Measurements from ENCODE around the gene LRRC4B.
"Not testable (repeated sequence)": the region's sequence is repeated elsewhere in the genome, so short reads cannot be mapped to it uniquely, and the experiment has no call there.

Gene LRRC4B

DNA sequence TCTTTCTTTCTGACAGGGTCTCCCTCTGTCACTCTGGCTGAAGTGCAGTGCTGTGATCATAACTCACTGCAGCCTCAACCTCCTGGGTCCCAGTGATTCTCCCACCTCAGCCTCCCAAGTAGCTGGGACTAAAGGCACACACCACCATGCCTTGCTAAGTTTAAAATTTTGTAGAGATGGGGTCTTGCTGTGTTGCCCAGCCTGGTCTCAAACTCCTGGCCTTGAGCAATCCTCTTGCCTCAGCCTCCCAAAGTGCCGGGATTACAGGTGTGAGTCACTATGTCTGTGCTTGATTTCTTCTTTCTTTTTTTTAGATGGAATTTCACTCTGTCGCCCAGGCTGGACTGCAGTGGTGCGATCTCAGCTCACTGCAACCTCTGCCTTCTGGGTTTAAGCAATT lies 40.2 kb downstream of the LRRC4B start:
- not testable (repeated sequence) for DNase-seq

DNA sequence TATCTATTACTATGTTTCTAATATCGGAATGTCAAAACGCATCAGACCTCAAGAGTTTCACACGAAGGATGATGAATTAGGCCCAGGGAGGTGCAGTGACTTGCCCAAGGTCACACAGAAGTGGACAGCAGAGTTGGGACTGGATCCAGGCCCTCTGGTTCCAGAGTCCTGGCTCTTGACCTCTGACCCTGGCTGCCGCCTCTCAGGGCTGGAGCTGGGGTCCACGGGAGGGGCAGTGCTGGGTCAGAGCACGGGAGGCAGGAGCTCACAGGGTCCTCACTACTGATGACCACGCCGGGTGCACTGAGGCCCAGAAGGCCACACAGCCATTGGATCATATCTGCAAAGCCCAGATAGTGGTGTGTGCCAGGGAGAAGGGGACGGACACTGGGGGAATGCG lies 45.4 kb downstream of the LRRC4B start:
- no peak for DNase-seq

DNA sequence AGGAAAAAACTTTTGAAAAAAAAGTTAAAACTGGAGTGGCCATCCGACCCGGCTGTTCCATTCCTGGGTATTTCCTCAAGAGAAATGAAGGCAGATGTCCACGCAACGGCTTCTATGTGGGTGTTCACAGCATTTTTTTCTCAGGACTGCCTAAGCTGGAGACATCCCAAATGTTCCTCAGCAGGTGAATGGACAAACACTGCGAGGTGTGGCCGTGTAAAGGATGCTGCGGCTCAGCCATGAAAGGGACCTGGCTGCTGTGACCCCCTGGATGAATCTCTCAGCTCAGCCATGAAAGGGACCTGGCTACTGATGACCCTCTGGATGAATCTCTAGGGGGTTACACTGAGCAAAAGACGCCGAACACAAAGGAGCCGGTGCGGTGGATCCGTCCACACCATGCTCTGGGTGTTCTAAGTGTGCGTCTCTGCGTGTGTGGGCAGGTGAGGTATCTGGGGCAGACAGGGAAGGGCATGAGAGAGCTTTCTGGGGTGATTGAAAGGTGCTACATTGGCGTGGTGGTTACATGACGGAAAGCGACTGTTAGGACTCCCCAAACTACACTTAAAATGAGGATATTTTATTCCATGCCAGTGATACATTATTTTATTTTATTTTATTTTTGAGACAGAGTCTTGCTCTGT lies 47.3 kb downstream of the LRRC4B start:
- no peak for DNase-seq

DNA sequence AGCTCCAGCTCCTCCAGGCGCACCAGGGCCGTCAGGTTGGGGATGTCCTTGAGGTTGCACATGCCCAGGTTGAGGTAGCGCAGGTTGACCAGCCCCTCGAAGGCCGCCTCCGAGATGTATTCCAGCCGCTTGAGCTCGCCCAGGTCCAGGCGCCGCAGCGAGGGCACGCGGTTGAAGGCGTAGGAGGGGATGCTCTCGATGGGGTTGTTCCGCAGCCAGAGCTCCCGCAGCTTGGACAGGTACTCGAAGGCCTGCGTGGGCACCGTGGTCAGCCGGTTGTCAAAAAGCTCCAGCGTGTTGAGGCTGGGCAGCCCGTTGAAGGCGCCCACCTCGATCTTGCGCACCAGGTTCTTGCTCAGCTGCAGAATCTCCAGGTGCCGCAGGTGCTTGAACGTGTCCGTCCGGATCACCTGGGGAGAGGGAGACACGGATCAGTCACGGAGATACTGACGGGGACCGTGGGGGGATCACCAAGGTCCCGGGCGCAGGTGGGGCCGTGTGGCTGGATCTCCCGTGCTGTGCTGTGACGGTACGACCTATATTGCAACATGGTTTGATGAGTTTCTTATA lies 49.1 kb downstream of the LRRC4B start:
- DNase-seq = no peak

DNA sequence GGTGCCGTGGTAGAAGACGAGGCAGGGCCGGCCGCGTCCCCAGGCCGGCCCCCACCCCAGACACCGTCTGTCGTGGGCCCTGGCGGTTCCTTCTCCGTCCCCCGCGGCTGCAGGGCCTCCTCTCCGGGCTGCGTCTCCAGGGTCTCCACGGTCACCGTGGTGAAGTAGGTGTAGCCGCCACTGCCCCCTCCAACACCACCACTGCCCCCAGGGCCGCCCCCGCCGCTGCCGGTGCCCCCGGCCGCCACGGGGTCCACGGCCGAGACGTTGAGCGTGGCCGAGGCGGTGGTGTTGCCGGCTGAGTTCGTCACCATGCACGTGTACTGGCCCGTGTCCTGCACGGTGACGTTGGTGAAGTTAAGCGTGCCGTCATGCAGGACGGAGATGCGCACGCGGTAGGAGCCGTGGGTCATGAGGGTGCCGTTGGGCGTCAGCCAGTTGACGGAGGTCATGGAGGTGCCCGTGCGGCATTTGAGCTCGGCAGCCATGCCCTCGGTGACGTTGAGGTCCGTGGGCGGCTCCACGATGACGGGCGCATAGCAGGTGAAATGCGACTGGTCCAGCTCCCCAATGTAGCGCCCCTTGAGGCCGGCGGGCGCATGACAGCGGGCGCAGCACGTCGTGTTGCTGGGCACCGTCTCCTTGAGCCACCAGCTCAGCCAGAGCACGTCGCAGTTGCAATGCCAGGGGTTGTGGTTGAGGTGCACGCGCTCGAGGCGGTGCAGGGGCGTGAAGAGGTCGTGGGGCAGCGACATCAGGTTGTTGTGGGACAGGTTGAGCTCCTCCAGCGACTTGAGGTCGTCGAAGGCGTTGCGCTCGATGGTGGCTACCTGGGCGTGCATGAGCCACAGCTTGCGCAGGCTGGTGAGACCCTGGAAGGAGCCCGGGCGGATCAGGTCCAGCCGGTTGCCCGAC lies 49.9 kb downstream of the LRRC4B start:
- no peak for DNase-seq

DNA sequence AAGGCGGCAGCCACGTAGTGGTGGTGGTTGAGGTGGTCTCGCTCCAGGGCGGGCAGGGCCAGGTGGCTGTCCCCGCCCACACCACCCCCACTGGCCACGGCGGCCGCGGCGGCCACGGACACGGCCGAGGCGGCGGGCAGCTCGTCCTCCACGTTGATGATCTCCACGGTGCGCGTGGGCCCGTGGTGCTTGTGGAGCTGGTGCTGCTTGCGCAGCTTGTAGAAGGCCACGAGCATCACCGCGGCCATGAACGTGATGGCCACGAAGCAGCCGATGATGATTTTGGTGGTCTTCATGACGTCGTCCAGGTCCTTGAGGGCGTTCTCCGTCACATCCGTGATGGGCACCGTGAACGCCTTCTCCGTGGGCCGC lies 50.5 kb downstream of the LRRC4B start:
- no peak for DNase-seq

DNA sequence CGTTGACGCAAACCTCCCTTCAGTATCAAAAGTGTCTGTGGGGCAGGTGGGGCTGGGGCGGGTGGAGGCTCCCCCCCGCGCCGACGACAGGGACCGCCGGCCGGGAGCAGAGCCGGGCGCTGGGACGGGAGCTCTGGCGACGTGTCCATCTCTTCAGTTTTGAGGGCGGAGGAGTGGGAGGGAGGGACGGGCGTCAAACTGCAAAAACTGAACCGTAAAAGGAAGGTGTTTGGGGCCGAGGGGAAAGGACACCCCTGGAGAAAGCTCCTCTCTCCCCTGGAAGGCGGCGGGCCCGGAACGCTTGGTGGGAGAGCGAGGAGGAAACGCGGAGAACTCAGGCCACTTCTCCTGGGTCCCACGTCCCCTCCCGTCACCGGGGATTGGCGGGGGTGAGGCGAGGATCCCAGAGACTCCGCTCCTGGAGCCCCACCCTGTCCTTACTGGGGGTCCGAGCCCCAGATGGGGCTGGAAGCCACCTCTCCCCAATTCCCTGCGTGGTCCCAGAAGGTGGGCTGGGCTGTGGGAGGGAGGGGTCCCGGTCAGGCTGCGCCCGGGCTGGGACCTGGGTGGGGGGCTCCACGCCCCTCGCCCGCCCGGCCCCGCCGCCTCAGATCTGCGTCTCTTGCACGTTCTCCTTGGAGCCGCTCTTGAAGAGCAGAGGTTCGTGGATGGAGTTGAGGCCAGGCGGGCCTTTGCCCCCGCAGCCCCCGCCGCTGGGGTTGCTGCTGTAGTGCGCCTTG lies 51.1 kb downstream of the LRRC4B start:
- DNase-seq = no peak

DNA sequence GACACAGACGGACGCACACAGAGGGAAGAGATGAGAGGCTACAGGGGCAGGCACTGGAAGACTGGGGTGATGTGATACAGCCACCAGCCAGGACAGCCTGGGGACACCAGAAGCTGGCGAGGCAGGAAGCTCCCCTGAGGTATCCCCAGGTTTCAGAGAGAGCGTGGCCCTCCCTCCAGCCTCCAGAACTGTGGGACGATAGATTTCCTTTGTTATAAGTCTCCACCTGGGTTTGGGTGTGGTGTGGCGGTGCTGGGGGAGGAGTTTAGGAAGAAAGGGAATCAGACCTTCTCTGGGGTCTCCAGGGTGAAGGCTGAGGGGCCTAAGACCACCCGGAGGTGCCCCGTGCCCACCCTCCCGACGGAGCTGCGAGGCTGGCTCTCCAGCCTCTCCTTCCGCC lies 51.8 kb downstream of the LRRC4B start:
- DNase-seq = no peak

DNA sequence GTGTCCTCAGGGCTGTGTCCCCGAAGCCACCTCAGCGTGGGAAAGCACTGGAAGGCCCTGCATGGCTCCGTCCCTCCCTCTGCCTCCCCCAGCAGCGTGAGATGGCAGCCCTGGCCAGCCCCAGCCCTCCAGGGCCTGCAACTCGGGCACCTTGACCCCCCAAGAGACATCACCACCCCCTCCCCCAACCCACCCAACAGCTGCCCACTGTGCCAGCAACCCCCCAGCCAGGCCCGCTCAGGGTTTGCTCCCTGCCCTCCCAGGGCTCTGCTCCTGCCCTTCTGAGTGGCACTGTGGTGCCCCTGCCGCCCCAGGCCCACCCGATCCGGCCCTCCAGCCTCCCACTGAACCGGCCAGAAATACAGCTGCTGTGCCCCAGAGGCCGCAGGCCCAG lies 53.1 kb downstream of the LRRC4B start:
- peak in 2 of 51 donors; percentile 37 to 38 for DNase-seq

DNA sequence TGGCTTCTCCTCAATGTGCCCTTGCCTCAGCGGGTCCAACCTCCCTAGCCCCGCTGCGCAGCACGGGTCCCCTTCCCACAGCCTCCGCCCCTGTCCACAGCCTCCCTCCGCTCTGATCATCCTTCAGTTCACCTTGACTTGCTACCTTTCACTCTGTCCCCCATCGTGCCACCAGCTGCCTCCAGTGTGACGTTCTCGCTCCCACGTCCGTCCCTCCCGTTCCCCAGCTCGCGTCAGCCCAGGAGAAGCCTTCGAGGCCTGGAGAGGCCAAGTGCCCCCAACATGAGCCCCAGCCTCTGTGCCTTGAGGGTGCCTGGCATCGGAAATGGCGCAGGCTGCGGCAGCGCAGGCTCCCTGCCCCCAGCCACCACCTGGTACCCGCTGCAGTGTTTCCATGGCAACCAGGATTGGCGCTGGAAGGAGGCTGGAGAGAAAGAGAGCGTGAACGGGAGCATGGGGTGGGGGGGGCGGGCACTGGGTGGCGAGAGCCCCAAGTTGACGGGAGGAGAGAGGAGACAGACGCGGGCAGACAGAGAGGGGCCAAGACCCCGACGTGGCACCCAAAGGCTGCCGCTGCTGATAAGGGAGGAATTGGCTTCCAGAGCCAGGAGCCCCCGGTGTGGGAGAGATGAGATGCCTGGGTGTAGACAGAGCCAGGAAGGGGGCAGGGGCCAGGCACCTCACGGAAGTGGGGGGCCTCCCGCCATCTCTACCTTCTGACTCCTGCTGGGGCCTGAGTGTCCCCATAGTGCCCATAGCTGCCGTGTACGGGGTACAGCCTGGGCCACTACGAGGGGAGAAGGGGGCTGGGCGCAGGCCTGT lies 53.7 kb downstream of the LRRC4B start:
- DNase-seq = peak in 50 of 51 donors; percentile 29 to 90 (median 70)

DNA sequence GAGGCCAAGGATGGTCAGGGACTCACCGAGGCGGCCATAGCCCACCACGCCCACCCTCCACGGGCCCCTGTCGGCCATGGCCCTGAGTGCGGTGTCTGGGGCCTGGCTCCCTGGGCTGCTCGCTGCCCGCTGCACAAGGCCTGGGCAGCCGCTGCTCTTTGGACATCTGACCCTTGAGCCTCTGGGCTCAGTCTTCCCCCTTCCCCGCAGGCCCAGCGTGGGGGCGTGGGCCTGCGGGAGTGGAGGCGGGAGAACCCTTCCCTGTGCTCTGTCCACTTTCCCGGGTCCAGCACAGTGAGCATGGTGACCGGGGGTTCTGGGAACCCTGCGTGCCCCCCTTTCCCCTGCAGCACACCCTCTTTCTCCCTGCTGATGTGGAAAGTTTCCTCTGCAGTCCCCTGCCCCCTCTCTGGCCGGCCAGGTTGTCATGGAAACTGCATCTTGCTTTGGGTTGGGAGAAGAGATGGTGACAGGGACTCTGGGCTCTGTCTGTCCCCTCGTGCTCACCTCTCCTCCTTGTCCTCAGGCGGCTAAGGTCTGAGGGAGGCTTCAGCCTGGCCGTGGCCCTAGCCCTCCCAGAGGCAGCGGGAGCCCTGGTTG lies 54.4 kb downstream of the LRRC4B start, which contains the start of gene ASPDH:
Gene ASPDH (minus strand): TSS at position 168 of the 600 bp plus-strand sequence. CDS start 90 bp downstream, at position 78.
- DNase-seq = peak in 33 of 51 donors; percentile 15 to 71 (median 47)

DNA sequence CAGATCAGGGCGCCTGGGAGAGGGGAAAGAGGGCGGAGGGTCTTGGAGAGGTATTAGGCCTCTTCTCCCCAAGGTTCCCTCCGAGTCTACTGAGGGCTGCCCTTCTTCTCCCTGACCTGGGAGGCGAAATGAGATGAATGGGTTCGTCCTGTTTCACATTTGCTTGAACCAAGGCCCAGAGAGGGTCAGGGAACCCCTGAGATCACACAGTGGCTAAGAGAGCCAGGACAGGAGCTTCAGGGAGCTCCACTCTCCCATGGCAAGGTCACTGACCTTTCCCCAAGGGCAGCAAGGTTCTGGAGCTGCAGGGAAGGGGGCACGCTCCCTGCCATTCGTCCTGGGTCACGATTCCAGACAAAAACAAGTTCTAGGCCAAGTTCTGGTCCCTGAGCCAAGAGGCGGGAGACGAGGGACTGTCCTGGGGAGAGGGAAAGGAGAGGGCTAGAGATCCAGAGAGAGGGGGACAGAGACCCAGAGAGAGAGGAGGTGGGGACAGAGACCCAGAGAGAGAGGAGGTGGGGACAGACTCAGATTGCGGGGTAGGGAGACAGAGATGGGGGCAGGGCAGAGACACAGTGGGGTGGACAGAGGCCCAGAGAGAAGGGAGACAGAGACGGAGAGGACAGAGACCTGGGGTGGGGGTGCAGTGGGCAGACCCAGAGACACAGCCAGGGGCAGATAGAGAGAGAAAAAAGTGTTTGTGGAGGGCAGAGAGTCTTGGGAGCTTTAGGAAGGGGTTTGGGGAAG lies 55.1 kb downstream of the LRRC4B start:
- DNase-seq = peak in 3 of 51 donors; percentile 32 to 45 (median 44)

DNA sequence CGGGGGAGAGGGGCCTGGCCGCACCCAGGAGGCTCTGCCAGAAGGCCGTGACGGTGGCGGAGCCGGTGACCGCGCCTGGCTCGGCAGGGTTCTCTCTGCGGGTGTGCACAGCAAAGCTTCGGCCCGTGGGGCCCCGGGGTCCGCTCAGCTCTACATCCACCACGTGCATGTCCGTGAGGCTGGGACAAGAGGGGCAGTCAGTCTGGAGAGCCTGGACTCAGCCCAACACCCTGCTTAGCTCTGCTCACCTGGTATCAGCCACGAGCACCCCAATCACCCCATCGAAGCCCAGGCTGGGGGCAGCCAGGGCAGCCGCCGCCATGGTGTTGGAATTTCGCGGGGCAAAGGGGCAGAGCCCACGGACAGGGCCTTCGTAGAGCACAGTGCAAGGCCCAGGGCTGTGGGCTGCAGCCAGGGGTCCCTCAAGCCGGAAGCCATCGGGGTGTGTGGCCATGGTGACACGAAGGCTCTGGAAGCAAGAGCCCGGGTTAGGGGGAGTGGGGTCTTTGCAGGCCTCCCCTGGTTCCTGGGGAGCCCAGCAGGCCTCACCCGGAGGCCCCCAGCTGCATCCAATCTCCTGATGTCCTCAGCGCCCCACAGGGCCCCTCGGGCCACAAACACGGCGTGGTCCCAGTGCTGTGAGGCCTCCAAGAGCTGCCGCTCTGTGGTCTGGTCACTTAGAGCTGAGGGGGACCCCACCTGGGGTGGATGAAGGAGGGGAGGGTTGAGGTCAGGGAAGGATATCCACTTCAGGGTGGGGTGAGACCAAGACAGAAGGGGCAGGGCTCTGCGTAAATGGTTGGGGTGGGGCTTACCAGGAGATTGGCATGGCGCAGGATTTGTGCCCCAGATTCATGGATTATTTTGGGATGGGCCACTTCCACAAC lies 55.9 kb downstream of the LRRC4B start:
- peak in 2 of 51 donors; percentile 32 to 36 for DNase-seq

DNA sequence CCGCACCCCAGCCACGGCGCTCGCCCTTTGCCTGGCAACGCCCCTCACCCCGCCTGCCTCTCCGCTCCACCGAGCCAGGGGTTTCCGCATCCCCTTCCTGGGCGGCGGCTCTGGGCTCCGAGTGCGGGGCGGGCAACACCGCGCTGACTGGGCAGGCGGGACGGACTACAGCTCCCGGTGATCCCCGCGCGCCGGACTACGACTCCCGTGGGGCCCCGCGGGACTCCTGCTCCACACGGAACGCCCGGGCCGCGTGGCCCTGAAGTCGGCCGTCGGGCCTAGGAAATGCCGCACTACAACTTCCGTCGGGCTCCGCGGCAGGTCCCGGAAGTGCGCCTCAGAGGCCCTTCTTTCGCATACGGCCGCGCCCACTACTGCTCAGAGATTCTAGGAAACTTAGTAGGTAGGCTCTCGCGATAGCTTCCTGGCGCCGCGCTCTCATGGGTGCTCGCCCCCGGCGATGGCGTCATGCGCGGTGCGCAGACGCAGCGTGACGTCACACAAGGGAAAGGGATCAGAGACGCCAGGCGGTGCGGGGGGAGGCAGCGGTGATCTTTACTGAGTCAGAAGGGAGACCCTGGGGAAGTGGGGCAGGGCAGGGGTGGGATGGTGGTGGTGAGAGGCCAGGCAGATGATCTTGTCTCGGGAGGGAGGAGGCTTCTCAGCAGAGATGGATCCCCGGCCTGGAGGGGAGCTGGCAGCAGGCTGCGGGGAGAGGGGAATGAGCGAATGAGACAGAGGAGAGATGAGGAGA lies 57.0 kb downstream of the LRRC4B start, which contains the start of gene JOSD2:
Gene JOSD2 (minus strand): TSS at position 123 of the 754 bp plus-strand sequence. CDS start 760 bp downstream, outside the sequence.
- peak; percentile 65 to 100 (median 98) for DNase-seq

DNA sequence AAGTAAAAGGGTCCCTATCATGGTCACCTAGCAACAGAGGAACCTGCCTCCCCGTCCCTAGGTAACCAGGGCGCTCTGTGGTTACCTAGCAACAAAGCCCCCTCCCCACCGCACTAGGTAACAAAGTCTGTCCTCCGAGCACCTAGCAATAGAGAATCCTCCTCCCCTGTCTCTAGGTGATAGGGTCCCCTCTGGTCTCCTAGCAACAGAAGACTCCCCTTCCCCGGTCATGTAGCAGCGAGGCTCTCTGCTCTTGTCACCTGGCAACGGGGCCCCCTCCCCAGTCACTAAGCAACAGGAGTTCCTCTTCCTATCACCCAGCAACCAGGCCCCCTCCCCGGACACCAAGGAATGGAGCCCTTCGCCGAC lies 57.6 kb downstream of the LRRC4B start:
- DNase-seq = peak in 5 of 51 donors; percentile 62 to 95 (median 90)

DNA sequence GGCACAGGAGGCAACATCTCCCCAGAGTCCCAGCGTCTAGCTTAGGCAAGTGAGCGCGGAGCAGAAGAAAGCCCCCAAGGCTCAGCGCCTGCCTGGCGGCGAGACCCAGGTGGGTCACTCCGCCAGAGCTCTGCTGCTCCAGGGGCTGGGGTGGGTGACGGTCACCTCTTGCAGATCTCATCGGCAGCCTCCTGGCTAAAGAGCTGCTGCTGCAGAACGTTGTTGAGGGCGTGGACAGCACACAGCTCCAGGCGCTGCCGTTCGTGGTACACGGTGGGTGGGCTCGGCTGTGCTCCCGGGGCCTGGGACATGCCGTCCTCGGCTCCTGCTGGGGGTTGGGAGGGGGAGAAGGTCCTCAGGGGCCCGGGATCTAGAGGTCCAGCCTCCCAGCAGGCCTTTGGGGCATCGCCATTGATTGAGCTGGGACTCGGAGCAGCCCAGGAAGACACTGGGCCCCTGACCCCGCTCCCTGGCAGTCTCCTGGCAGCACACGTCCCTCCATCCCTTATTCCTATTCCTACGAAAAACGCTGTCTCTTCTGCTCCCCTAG lies 58.0 kb downstream of the LRRC4B start:
- DNase-seq = peak in 14 of 51 donors; percentile 14 to 73 (median 51)

DNA sequence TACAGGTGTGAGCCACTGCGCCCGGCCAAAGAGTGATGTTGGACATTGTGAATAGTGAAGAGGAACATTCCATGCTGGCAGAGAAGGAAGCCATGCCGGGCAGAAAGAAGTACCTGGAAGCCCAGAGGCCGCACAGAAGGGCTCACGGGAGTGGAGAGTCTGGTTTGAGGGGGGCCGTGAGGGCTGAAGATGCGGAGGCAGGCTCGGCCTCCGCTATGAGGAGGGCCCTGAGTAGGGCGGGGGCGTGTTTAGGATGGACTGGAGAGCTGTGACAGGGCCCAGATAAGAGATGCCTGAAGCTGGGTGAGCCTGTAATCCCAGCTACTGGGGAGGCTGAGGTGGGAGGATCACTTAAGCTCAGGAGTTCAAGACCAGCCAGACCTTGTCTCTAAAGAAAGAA lies 58.9 kb downstream of the LRRC4B start:
- DNase-seq = no peak

All from hypothalamus (tissue), 51 donors.